OCI-LY1 (cell line): ENCODE data around the gene KCTD16.

Experiments
- H2AFZ ChIP-seq: fragments of 200-600 bp; sonication (generic), shearing (Covaris generic); 2 replicates; pipeline ENCODE4 v1.6.0; 2014; ENCODE audit warnings: antibody characterized with exemption, mild to moderate bottlenecking, low read length
- H3F3A ChIP-seq: fragments of 200-600 bp; sonication (generic), shearing (Covaris generic); 2 replicates; pipeline ENCODE4 v1.6.0; 2014; ENCODE audit warnings: mild to moderate bottlenecking, antibody characterized with exemption, low read length, moderate library complexity; ENCODE audit not compliant: insufficient read depth
- H3K27ac ChIP-seq: fragments of 200-600 bp; sonication (generic); 2 replicates; pipeline ENCODE4 v1.5.1; 2014; ENCODE audit warnings: low read length, mixed run types, mild to moderate bottlenecking, low read depth; ENCODE audit not compliant: poor library complexity, severe bottlenecking
- H3K27me3 ChIP-seq: fragments of 200-600 bp; sonication (generic); 2 replicates; pipeline ENCODE4 v1.6.0; 2014; ENCODE audit warnings: antibody characterized with exemption, mild to moderate bottlenecking, low read length, moderate library complexity; ENCODE audit not compliant: insufficient read depth
- H3K36me3 ChIP-seq: fragments of 200-600 bp; sonication (generic); 2 replicates; pipeline ENCODE4 v1.6.1; 2014; ENCODE audit warnings: mild to moderate bottlenecking, antibody characterized with exemption, low read length, moderate library complexity, mixed read lengths; ENCODE audit not compliant: insufficient read depth
- H3K4me1 ChIP-seq: fragments of 200-600 bp; sonication (generic); 2 replicates; pipeline ENCODE4 v1.5.1; 2014; ENCODE audit warnings: mild to moderate bottlenecking, low read length, moderate library complexity; ENCODE audit not compliant: insufficient read depth, severe bottlenecking
- H3K4me2 ChIP-seq: fragments of 200-600 bp; sonication (generic), shearing (Covaris generic); 2 replicates; pipeline ENCODE4 v1.6.1; 2014; ENCODE audit warnings: low read length
- H3K4me3 ChIP-seq: fragments of 200-600 bp; sonication (generic); 2 replicates; pipeline ENCODE4 v1.5.1; 2014; ENCODE audit warnings: low read length, low read depth, mild to moderate bottlenecking, mixed read lengths; ENCODE audit not compliant: poor library complexity, severe bottlenecking
- H3K79me2 ChIP-seq: fragments of 200-600 bp; shearing (Covaris generic); 2 replicates; pipeline ENCODE4 v1.6.1; 2016; ENCODE audit warnings: mixed run types, low read length, mixed read lengths; ENCODE audit not compliant: insufficient read depth
- H3K9ac ChIP-seq: fragments of 200-600 bp; sonication (generic), shearing (Covaris generic); 2 replicates; pipeline ENCODE4 v1.6.1; 2014; ENCODE audit warnings: mild to moderate bottlenecking, low read length, mixed read lengths
- H3K9me2 ChIP-seq: fragments of 200-600 bp; sonication (generic), shearing (Covaris generic); 2 replicates; pipeline ENCODE4 v1.6.1; 2014; ENCODE audit warnings: low read depth, mild to moderate bottlenecking, low read length, mixed read lengths
- H3K9me3 ChIP-seq: fragments of 200-600 bp; shearing (Covaris generic); 2 replicates; pipeline ENCODE4 v1.6.1; 2014; ENCODE audit warnings: low read length, mixed read lengths
- H4K20me1 ChIP-seq: fragments of 200-600 bp; sonication (generic), shearing (Covaris generic); 2 replicates; pipeline ENCODE4 v1.6.0; 2016; ENCODE audit warnings: mild to moderate bottlenecking, low read length; ENCODE audit not compliant: insufficient read depth
- EZH2 ChIP-seq: fragments of 200-600 bp; sonication (generic), shearing (Covaris generic); IDR thresholded peaks from 2 replicates; pipeline ENCODE4 v1.8.0; 2017; ENCODE audit warnings: borderline replicate concordance, mixed run types, mild to moderate bottlenecking, antibody characterized with exemption, low read length, moderate library complexity, mixed read lengths
- TF ChIP-seq, protein P1 (sequence below): fragments of 200-600 bp; sonication (generic), shearing (Covaris generic); IDR thresholded peaks from 2 replicates; pipeline ENCODE4 v1.5.1; 2017; ENCODE audit warnings: mild to moderate bottlenecking, antibody characterized with exemption, low read length, moderate library complexity, mixed read lengths

Gene KCTD16

DNA sequence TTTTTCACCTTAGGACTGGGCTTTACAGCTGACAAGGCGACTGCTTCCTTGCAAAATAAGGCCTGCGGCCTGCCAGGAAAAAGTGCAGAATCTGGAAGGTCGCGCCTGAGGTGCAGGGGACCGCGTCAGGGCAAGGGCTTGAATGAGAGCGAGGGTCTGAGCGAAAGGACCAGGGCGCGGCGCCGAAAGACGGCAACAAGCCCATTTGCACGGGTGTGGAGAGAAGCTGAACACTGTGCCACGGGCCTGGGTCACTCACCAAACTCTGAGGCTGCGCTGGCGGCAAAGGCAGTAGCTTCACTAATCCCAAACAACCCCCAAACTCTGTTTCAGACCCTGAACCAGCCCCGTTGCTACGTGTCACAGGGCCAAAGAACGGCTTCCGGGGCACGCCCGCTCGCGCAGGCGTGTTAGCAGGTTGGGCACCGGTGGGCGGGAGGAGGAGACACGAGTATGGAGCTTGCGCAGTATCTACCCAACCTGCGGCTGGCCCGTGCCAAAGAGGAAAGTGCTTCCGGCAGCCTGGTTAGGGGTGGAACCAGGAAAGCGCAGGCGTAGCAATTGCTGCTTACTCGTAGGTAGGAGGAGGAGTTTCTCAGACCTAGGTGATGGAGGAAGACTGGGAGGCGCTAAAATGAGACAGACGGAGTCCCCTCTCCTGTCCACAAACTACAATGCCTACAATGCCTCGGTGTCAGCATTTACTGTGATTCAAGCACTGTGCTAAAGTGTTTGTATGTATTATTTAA lies at the start of gene KCTD16, which contains the start of gene YIPF5:
Gene KCTD16, plus strand, starts transcription at position 598 of the 749 bp plus-strand sequence.
Gene YIPF5, minus strand, starts transcription at position 384 of the 749 bp plus-strand sequence. CDS start 704 bp downstream, outside the sequence.
- TF ChIP-seq, protein P1, sequence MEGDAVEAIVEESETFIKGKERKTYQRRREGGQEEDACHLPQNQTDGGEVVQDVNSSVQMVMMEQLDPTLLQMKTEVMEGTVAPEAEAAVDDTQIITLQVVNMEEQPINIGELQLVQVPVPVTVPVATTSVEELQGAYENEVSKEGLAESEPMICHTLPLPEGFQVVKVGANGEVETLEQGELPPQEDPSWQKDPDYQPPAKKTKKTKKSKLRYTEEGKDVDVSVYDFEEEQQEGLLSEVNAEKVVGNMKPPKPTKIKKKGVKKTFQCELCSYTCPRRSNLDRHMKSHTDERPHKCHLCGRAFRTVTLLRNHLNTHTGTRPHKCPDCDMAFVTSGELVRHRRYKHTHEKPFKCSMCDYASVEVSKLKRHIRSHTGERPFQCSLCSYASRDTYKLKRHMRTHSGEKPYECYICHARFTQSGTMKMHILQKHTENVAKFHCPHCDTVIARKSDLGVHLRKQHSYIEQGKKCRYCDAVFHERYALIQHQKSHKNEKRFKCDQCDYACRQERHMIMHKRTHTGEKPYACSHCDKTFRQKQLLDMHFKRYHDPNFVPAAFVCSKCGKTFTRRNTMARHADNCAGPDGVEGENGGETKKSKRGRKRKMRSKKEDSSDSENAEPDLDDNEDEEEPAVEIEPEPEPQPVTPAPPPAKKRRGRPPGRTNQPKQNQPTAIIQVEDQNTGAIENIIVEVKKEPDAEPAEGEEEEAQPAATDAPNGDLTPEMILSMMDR: no peak
- no peak for TF ChIP-seq EZH2
- Histone ChIP-seq H3K4me1 (peaks cover 26% of the 10 kb centered on the region), H3K4me2 (peak within 1 kb of the TSS; percentile 85), H3K79me2 (peaks cover 21% of the 10 kb centered on the region), H3K9ac (peak within 1 kb of the TSS; percentile 70), H4K20me1 (no peaks in the 10 kb centered on the region), H3F3A (no peaks in the 10 kb centered on the region), H3K4me3 (peak within 1 kb of the TSS; percentile 87), H2AFZ (peak within 1 kb of the TSS; percentile 73), H3K36me3 (peaks cover 28% of the 10 kb centered on the region; the same call in 1 of the 2 replicates), H3K27me3 (no peaks in the 10 kb centered on the region), H3K9me3 (no peaks in the 10 kb centered on the region), H3K27ac (no peak within 1 kb of the TSS), H3K9me2 (no peaks in the 10 kb centered on the region)

DNA sequence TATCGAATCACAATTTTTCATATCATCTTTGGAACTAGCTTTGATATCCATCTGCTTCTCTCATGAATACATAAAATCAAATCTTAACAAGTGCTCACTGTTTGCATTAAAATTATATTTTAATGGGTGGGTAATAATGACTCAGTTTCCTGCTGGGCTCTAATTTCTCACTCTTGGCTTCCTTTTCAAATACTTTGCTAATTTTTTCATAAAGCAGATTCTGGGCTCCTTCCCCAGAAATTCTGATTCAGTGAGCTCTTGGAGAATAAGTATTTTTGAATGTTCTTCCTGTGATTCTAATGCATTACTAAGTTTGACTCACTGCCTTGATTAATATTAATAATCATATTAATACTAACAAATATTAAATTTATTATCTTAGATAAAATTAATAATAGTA lies 49.1 kb upstream of the KCTD16 start:
- H3K36me3 ChIP-seq: no peaks in the 10 kb centered on the region
- H3K27me3 ChIP-seq: no peaks in the 10 kb centered on the region
- H3K4me3 ChIP-seq: no peak overlapping the region
- H2AFZ ChIP-seq: no peak overlapping the region
- H3K9ac ChIP-seq: no peak overlapping the region
- no peak overlapping the region for H3K27ac ChIP-seq
- no peak overlapping the region for H3K4me2 ChIP-seq
- no peaks in the 10 kb centered on the region for H3F3A ChIP-seq
- H3K9me3 ChIP-seq: no peaks in the 10 kb centered on the region
- H3K9me2 ChIP-seq: no peaks in the 10 kb centered on the region
- no peaks in the 10 kb centered on the region for H3K79me2 ChIP-seq
- H3K4me1 ChIP-seq: no peaks in the 10 kb centered on the region
- TF ChIP-seq EZH2: no peak
- TF ChIP-seq, protein P1: no peak
- H4K20me1 ChIP-seq: no peaks in the 10 kb centered on the region

DNA sequence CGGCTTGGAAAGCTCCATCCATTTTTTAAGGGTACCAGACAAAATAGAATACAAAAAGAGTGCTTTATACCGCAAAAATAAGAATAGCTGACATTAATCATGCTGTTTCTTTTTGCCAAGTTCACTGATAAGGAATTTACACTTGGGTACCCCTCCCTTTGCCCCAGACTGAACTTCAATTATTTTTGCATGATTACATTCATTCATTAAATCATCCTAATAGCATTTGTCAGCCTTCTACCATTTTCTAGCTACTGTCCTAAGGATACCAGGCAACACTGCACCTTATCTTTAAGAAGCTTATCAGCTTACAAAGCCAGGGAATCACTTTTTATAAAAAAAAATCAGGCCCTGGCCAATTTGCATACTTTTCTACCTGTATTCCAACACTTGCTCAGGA lies 48.6 kb upstream of the KCTD16 start:
- H4K20me1 ChIP-seq: no peaks in the 10 kb centered on the region
- TF ChIP-seq, protein P1: no peak
- no peak for TF ChIP-seq EZH2
- no peaks in the 10 kb centered on the region for H3K9me3 ChIP-seq
- H3K9ac ChIP-seq: no peak overlapping the region
- no peak overlapping the region for H3K27ac ChIP-seq
- no peaks in the 10 kb centered on the region for H3K36me3 ChIP-seq
- no peaks in the 10 kb centered on the region for H3K4me1 ChIP-seq
- no peak overlapping the region for H2AFZ ChIP-seq
- H3K4me3 ChIP-seq: no peak overlapping the region
- no peak overlapping the region for H3K4me2 ChIP-seq
- H3K27me3 ChIP-seq: no peaks in the 10 kb centered on the region
- no peaks in the 10 kb centered on the region for H3K79me2 ChIP-seq
- H3F3A ChIP-seq: no peaks in the 10 kb centered on the region
- no peaks in the 10 kb centered on the region for H3K9me2 ChIP-seq
